H1 (cell line): ENCODE measurements around the gene HNRNPH2. TPM values are rescaled to one million over a fixed set of nuclear protein-coding genes. Genes with fewer than 3 reads are reported as not detected.

Experiments used
- KDM5A ChIP-seq: fragments of 200-600 bp; IDR thresholded peaks from 2 replicates; pipeline ENCODE4 v1.7.1; 2012; ENCODE audit warnings: mild to moderate bottlenecking, low read length, inconsistent platforms, mixed read lengths
- RNF2 ChIP-seq: fragments of 200-900, 300-1000 bp; sonication (generic); IDR thresholded peaks from 2 replicates; pipeline ENCODE4 v1.7.1; 2016; ENCODE audit warnings: borderline replicate concordance, low read depth, mild to moderate bottlenecking, antibody characterized with exemption, low read length; ENCODE audit not compliant: poor library complexity, severe bottlenecking; ENCODE audit errors: missing control alignments
- polyA plus RNA-seq, 7 experiments: library from polyadenylated mRNA; depleted of rRNA in 3 of 7; stranded (reverse) in 5 of 7; unstranded in 2 of 7; fragments of >200 nt in 5 of 7; fragments of 200-250 nt in 2 of 7; gene quantifications; 1 replicate in 5 of 7; 2 replicates in 1 of 7; 4 replicates in 1 of 7; pipeline versions ENCODE4 v1.2.1 to v1.2.3, GENCODE V29; 2011 to 2013; ENCODE audit warnings: missing spikeins in 2 of 7, mixed read lengths in 2 of 7
- total RNA-seq: library from RNA; stranded (reverse); fragmentation: NEBNext Ultra II Directional; extraction: Animal tissue kit (Norgen Biotek cat#: 25700); gene quantifications from 2 replicates; pipeline ENCODE4 v1.2.1, GENCODE V29; 2021

HNRNPH2 gene
- total and polyA plus RNA-seq, 2 of the 8 experiments (the other 6 are each of a cell fraction or from before 2014, with no cell fraction given) = 27.7 to 66.7 TPM

- TF ChIP-seq KDM5A (no peak), RNF2 (no peak)
- TF ChIP-seq, all 59 proteins: peak for 0
Measured at GRCh38 chrX:101370888-101371504, 37.0 kb upstream of the HNRNPH2 start (continued).
